22Rv1 (cell line): Measurements from ENCODE around the gene DHX40.

ENCODE experiments used
- ZFX ChIP-seq: fragments of 450-650 bp; IDR thresholded peaks from 2 replicates; pipeline ENCODE4 v1.6.1; 2017; ENCODE audit warnings: antibody characterized with exemption, borderline replicate concordance
- TF ChIP-seq, protein P1 (sequence below): fragments of 450-650 bp; IDR thresholded peaks from 2 replicates; pipeline ENCODE4 v1.5.1; 2017; ENCODE audit warnings: mild to moderate bottlenecking

- TF ChIP-seq, protein P1, sequence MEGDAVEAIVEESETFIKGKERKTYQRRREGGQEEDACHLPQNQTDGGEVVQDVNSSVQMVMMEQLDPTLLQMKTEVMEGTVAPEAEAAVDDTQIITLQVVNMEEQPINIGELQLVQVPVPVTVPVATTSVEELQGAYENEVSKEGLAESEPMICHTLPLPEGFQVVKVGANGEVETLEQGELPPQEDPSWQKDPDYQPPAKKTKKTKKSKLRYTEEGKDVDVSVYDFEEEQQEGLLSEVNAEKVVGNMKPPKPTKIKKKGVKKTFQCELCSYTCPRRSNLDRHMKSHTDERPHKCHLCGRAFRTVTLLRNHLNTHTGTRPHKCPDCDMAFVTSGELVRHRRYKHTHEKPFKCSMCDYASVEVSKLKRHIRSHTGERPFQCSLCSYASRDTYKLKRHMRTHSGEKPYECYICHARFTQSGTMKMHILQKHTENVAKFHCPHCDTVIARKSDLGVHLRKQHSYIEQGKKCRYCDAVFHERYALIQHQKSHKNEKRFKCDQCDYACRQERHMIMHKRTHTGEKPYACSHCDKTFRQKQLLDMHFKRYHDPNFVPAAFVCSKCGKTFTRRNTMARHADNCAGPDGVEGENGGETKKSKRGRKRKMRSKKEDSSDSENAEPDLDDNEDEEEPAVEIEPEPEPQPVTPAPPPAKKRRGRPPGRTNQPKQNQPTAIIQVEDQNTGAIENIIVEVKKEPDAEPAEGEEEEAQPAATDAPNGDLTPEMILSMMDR = no peak
- no peak for TF ChIP-seq ZFX
Measured at GRCh38 chr17:59525668-59526067, 39.7 kb upstream of the DHX40 start.
